AG09309 (cell line): Measurements from ENCODE around the gene AMER3.

Experiments used
- DNase-seq: peaks from one replicate; pipeline ENCODE4 v3.0.0-alpha.2; 2010; ENCODE audit warnings: low read depth
- H3K4me3 ChIP-seq: 2 replicates; pipeline ENCODE4 v1.5.1; 2011; ENCODE audit warnings: mild to moderate bottlenecking, low read depth, low read length, moderate library complexity; ENCODE audit not compliant: control insufficient read depth
- TF ChIP-seq, protein P1 (sequence below): IDR thresholded peaks from 2 replicates; pipeline ENCODE4 v1.5.1; 2011; ENCODE audit warnings: mild to moderate bottlenecking, low read depth, low read length, inconsistent platforms; ENCODE audit not compliant: insufficient read depth, control insufficient read depth; ENCODE audit errors: missing control alignments

Gene AMER3

GRCh38 chr2:130808482-130809268 lies 53.3 kb downstream of the AMER3 start:
- TF ChIP-seq, protein P1, sequence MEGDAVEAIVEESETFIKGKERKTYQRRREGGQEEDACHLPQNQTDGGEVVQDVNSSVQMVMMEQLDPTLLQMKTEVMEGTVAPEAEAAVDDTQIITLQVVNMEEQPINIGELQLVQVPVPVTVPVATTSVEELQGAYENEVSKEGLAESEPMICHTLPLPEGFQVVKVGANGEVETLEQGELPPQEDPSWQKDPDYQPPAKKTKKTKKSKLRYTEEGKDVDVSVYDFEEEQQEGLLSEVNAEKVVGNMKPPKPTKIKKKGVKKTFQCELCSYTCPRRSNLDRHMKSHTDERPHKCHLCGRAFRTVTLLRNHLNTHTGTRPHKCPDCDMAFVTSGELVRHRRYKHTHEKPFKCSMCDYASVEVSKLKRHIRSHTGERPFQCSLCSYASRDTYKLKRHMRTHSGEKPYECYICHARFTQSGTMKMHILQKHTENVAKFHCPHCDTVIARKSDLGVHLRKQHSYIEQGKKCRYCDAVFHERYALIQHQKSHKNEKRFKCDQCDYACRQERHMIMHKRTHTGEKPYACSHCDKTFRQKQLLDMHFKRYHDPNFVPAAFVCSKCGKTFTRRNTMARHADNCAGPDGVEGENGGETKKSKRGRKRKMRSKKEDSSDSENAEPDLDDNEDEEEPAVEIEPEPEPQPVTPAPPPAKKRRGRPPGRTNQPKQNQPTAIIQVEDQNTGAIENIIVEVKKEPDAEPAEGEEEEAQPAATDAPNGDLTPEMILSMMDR, result no peak
- DNase-seq, result no peak
- H3K4me3 ChIP-seq, result no peak overlapping the region

GRCh38 chr2:130810490-130810889 lies 55.1 kb downstream of the AMER3 start:
- no peak overlapping the region for H3K4me3 ChIP-seq
- DNase-seq, result no peak
- TF ChIP-seq, protein P1, result no peak

GRCh38 chr2:130813722-130814121 lies 58.4 kb downstream of the AMER3 start:
- no peak overlapping the region for H3K4me3 ChIP-seq
- TF ChIP-seq, protein P1, result no peak
- no peak for DNase-seq

- TF ChIP-seq, protein P1, result no peak
- H3K4me3 ChIP-seq, result no peak overlapping the region
- DNase-seq, result no peak
These were observed 59.8 kb downstream of the AMER3 start for GRCh38 chr2:130814931-130815680.
